IPS-18c (cell line): ENCODE measurements around the gene HTR5A.

Experiments used
- H3K4me3 ChIP-seq: 2 replicates; pipeline ENCODE4 v1.7.0; 2013; ENCODE audit warnings: low read depth, mild to moderate bottlenecking, low read length, moderate library complexity; ENCODE audit not compliant: insufficient read depth
- H3K9me3 ChIP-seq: one replicate; pipeline ENCODE4 v1.6.1; 2013; ENCODE audit warnings: mild to moderate bottlenecking, low read length, moderate library complexity; ENCODE audit not compliant: control insufficient read depth, insufficient read depth

The HTR5A gene

DNA sequence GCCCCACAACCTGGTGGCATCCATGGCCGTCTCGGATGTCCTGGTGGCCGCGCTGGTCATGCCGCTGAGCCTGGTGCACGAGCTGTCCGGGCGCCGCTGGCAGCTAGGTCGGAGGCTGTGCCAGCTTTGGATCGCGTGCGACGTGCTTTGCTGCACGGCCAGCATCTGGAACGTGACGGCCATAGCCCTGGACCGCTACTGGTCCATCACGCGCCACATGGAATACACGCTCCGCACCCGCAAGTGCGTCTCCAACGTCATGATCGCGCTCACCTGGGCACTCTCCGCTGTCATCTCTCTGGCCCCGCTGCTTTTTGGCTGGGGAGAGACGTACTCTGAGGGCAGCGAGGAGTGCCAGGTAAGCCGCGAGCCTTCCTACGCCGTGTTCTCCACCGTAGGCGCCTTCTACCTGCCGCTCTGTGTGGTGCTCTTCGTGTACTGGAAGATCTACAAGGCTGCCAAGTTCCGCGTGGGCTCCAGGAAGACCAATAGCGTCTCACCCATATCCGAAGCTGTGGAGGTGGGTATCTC, 1.1 kb downstream of the HTR5A start:
- H3K9me3 ChIP-seq = no peaks in the 10 kb centered on the region
- H3K4me3 ChIP-seq = no peak overlapping the region; the same call in 1 of the 2 replicates

DNA sequence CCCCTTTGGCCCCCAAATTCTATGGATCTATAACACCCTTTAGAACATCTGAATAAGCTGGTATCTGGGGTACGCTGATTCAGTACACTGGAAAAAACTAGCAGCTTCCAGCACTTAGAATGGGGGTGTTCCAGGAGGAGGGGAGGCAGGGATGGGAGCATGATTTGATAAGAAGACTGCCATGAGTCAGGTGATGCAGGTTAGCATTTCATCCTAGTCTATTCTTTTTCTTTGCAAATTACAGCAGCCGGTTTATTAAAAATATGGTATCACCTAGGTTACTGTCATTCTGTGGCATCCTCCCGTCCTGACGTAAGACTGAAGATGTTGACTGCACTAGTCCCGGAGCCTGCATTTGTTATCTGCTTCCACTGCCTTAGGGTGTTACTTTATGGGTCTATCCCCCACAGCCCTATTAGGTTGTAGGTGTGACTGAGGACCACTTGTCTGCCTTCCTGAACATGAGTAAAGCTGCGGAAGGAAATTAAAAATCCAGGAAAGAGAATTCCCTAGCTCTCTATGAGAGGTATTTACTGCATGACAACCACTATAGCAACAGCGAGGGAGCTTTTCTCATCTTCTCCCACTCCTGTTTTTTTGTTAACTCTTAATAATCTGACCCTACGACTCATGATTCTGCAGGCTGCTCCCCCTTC, 1.9 kb downstream of the HTR5A start:
- Histone ChIP-seq H3K4me3 (no peak overlapping the region), H3K9me3 (no peaks in the 10 kb centered on the region)

DNA sequence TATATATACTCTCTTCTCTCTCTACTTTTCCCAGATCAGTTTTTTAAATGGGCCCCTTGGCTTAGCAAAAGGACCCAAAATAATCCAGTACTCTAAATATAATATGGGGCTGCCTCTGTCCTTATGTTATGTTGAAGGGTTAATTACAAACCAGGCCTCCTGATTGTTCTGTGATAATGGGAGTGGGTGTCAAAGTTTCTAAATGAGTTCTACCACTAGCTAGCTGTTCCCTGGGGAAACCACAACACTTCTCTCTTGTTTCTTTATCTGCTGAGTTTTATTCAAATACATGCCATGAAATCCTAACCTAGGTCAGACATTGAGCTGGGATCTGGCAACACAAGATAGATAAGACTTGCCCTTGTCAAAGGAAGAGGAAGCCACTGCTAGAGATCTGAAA, 3.8 kb downstream of the HTR5A start:
- Histone ChIP-seq H3K9me3 (no peaks in the 10 kb centered on the region), H3K4me3 (no peak overlapping the region)

DNA sequence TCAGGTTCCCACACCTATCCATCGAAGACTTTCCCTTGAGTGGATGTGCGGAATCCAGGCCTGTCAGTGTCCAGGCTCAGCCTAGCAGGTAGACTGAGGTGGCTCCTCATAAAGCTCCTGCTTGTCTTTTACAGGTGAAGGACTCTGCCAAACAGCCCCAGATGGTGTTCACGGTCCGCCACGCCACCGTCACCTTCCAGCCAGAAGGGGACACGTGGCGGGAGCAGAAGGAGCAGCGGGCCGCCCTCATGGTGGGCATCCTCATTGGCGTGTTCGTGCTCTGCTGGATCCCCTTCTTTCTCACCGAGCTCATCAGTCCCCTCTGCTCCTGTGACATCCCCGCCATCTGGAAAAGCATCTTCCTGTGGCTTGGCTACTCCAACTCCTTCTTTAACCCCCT, 13.9 kb downstream of the HTR5A start:
- H3K9me3 ChIP-seq = no peaks in the 10 kb centered on the region

DNA sequence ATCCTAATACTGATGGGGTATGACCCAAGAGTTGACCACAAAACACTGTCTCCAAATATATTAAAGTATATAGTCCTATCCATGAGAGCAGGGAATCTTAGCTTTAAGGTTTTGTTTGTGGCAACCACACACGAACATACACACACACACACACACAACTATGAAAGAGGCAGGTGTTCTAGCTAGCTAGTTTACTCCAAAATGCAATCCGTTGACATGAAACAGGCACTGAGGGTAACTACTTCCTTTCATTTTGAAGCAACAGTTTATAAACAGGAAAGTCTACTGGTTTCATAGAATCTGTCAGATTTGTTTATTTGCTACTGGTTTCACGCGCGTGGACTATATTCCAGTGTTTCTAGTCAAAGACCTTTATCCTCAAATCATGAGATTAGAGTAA, 14.8 kb downstream of the HTR5A start:
- Histone ChIP-seq H3K9me3 (no peaks in the 10 kb centered on the region), H3K4me3 (no peak overlapping the region)

More for the DNA sequence above, 13.9 kb downstream of the HTR5A start:
- H3K4me3 ChIP-seq = no peak overlapping the region

DNA sequence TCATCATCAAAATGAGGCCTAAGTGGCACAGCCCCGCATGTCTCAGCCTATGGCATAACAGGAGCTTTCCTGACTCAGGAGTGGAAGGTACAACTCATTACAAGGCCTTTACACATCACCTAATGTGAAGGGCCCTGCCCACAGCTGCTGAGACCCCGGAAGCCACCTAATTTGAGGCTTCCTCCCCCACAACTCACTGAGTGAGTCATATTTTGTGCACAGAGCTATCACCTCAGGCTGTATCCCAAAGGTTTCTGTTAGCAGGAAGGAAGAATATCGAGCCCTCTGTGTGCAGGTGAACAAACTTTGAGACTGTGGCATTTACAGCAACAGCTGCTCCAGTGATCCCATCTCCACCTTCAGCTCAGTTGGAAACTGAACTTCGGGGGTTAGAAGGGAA, 20.6 kb downstream of the HTR5A start:
- H3K9me3 ChIP-seq = no peaks in the 10 kb centered on the region
- H3K4me3 ChIP-seq = no peak overlapping the region

DNA sequence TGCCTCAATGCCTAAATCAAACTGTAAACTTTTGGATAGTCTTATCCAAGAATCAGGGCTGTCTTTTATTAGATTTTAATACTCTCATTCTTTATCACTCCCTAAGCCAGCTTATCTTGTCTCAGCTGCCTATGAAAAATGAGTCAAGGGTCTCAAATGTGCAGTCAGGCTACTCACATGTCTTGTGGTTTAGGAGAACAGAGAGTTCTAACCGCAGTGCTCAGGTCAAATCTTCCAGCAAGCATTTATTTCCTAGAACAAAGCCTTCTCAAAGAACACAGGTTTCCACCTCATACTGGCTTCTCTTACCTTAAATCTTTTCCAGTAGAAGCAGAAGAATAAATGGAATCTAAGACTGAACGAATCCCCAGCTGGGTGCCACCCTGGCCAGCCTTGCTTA, 23.5 kb downstream of the HTR5A start:
- H3K4me3 ChIP-seq = no peak overlapping the region
- peaks cover 8% of the 10 kb centered on the region for H3K9me3 ChIP-seq

DNA sequence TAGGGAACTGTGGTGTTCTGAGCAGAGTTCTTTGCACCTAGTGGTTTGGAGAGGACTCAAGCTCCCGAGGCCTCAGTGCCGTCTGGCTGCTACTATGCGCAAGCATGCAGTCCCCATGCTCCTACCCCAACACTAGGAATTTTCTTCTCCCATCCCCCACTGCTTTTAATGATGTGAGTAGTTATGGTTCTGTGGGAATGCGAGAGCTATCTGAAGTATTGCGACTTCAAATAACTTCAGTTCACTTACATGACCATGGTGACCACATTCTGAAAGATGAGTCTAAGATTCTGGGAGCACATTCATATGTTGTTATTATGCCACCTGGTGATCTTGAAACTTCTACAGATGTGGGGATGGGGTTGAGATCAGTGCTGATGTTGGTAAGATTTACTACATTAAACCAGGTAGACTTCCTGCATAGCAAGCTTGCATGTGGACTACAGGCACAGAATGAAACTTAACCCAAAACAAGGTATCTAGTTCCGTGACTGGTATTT, 24.6 kb downstream of the HTR5A start:
- H3K9me3 ChIP-seq = peaks cover 8% of the 10 kb centered on the region

DNA sequence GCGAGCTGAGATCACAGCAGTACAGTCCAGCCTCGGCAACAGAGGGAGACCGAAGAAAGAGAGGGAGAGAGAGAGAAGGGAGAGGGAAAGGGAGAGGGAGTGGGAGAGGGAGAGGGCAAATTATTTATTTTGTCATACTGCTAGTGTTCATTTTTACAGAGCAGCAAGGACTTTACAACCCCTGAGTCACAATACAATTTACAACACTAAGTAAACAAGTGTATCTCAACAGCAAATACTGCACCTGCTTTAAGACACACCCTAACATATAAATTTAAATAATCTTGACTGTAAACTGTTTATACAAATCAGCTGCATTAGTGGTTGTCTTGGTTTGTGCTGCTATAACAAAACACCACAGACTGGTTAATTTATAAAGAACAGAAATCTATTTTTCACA, 27.2 kb downstream of the HTR5A start:
- Histone ChIP-seq H3K4me3 (no peak overlapping the region), H3K9me3 (peaks cover 8% of the 10 kb centered on the region)

More for the DNA sequence above, 24.6 kb downstream of the HTR5A start:
- H3K4me3 ChIP-seq = no peak overlapping the region

DNA sequence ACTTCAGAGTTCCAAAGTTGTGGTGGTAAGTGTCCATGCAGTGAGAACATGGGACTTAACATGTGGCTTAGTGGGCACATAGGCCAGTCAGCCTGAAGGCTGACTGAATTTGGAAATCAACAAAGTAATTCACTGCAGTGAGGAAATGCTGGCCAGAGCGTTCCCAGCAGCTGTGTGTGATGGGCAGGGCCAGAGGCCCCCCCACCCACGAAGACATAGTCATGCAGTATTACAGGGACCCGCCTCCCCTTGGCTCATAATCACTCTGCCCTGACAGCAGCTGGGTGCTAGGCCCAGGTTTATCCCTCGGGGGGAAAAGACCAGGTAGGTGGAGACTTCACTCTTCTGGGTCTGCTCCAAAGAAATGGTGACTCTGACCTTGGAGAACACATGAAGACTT, 33.7 kb downstream of the HTR5A start:
- Histone ChIP-seq H3K9me3 (no peaks in the 10 kb centered on the region), H3K4me3 (no peak overlapping the region)

DNA sequence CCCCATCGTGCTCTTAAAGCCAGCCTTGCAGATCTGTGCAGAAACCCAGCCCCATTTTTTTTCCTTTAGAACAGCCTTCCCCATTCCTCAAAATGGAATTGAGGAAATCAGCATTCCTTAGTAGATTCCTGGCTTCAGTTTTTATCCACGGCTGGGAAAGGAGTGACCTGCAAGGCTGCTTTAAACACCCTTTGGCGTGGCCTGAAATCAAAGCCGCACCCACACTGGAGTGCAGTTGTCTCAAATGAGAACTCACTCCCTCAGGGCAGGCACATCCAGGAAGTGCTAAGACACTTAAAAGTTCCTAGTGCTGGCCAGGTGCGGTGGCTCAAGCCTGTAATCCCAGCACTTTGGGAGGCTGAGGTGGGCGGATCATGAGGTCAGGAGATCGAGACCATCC, 34.8 kb downstream of the HTR5A start:
- no peak overlapping the region for H3K4me3 ChIP-seq
- H3K9me3 ChIP-seq = no peaks in the 10 kb centered on the region

DNA sequence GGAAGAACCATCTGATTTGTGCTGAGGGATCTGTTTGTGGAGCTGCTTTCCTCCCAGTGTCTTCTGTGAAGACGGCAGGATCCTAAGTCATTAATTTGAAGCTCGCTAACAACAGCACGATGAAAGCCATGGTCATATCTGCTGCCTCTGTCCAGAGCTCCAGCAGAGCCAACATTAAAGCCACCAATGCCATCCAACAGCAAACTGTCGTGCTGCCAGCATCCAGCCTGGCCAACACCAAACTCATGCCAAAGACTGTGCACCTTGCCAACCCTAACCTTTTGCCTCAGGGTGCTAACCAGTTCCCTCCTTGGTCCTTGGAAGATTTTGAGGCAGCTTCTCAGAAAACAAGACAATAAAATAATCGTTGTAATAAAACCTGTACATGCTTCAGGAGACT, 36.2 kb downstream of the HTR5A start:
- no peaks in the 10 kb centered on the region for H3K9me3 ChIP-seq

DNA sequence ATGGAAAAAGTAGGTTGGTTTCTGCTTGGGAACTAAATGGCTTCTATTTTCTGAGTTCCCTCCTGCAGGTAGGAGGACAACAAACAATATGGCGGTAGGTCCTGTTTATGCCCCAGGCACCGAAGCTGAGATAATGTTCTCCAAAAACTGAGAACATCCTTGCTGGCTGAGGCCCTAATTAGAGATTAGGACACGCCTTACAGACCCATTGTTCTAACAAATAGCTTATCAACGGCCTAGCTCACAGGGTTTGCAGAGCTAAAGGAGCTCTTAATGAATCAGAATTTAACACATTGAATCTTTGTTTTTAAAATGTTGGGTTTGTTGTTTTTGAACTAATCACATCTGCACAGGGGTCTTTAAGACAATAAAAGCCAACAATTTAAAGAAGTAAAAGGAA, 37.0 kb downstream of the HTR5A start:
- Histone ChIP-seq H3K4me3 (no peak overlapping the region), H3K9me3 (no peaks in the 10 kb centered on the region)

More for the DNA sequence above, 36.2 kb downstream of the HTR5A start:
- no peak overlapping the region for H3K4me3 ChIP-seq

DNA sequence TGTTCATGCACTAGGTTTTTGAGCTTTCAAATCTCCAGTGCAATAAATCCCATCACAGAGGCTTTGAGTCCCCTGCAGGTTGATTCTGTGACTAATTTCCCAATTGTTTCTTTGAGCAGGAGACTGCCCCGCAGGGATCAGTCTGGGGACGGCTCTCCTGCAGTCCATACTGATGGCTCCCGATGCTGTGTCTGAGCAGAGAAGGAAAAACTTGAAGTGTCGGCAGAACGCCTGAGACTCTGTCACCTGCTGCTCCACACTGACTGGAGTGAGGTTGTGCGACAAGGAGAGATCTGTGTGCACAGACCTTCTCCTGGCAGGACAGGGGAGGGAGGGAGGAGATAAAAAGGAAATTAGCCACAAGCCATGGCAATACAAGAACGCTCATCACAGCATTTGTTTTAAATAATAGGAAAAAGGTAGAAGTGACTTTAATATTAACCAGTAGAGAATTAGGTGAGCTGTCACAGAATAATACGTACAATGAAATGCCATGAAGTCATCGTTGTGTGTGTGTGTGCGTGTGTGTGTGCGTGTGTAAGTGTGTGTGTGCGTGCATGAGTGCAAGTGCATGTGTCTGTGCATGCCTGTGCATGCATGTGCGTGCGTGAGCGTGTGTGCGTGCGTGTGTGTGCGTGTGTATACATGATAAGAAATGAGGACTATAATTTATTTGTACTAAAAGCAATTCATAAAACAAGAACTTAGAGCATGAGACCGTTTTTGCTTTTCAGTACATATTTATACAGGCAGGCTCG, 38.2 kb downstream of the HTR5A start:
- Histone ChIP-seq H3K9me3 (no peaks in the 10 kb centered on the region), H3K4me3 (no peak overlapping the region)

DNA sequence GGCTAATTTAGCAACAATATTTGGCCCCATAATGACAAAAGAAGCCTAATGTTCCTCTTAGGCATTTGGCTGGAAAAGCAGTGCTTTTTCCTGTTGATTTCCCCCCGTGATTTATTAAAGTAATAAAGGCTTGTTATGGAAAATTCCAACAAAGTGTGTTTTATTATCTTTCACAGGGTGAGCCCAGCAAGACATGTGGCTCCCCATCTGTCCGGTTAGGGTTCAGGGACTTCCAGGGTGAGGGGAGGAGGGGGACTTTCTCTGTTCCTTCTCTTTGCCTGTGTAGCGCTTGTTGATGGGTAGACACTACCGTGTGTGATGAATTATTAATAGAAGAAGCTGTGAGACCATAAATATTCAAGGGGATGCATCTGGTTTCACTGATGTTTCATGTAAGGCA, 39.0 kb downstream of the HTR5A start:
- H3K9me3 ChIP-seq = no peaks in the 10 kb centered on the region
- no peak overlapping the region for H3K4me3 ChIP-seq

DNA sequence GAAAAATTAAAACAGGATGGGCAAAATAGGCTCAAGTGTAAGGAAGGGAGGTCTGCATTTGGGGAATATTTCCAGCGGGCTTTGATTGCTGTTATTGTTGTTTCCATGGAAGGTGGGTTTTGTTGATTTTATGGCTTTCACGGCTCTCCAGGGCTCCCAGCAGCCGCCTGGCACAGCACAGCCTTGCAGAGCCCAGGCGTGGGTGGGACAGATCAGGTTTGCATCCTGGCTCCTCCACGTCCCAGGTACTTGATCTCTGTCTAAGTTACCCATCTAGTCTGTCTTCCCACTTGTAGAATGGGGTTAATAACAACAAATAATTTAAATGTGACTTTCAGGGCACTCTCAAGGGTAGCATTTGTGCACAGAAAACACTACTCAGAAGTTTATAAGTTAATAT, 45.2 kb downstream of the HTR5A start:
- Histone ChIP-seq H3K4me3 (no peak overlapping the region), H3K9me3 (peaks cover 8% of the 10 kb centered on the region)

DNA sequence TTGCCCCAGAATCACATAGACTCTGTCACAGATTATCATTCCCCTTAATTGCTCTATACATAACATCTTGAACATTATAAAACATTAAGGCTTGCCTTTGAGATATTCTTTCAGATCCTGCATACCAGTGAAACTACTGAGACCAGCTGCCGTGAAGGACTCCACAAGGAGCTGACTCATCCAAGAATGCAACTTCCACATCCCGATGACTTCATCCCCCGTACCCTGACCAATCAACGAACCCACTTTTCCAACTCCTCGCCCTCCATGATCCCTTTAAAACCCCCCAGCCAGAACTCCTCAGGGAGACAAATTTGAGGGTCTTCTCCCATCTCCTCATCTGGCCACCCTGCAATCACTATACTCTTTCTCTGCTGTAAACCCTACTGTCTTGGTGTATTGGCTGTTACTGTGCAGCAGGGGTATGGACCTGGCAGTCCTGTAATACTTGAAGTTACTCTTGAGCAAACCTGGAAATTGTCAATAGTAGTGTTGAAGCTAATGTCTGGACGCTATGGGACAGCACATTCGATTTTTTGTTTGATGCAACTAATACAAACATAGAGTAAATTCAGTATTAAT, 49.8 kb downstream of the HTR5A start:
- H3K9me3 ChIP-seq = peaks cover 10% of the 10 kb centered on the region

DNA sequence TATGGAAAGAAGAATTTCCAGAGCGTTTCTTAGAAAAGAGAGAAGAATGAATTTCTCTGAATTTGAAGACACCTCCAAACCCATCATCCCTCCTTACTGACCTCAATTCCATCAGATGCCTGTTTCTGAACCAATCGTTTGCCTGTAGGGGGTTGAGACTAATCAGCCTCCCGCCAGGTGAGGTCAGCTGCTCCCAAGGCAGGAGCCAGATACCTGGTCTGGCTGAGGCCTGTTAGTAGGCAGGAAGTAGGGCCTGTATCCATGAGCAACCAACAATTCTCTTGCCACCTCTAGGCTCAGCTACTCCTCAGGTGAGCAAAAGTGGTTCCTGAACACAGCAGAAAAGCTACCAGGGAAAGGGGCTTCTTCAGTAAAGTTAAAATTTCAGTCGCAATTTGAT, 50.3 kb downstream of the HTR5A start:
- Histone ChIP-seq H3K9me3 (peaks cover 8% of the 10 kb centered on the region), H3K4me3 (no peak overlapping the region)

More for the DNA sequence above, 49.8 kb downstream of the HTR5A start:
- no peak overlapping the region for H3K4me3 ChIP-seq
